HG02885 (cell line): ENCODE results near the gene TEKT4.
A peak's percentile ranks its signal among the peaks of the same experiment; 100 is the strongest.
"Not testable (repeated sequence)": the region's sequence is repeated elsewhere in the genome, so short reads cannot be mapped to it uniquely, and the experiment has no call there.

Source experiments
- ATAC-seq: cut with Tn5 transposase; IDR thresholded peaks from one replicate; pipeline ENCODE4 v1.9.1; 2021; ENCODE audit warnings: mild to moderate bottlenecking; ENCODE audit not compliant: unreplicated experiment, poor library complexity

The TEKT4 gene

GRCh38 chr2:94871226-94872087 is at the start of gene TEKT4:
TSS of gene TEKT4 (plus strand) at chr2:94871430. CDS start at chr2:94871580, 150 bp downstream.
- ATAC-seq: no peak

DNA sequence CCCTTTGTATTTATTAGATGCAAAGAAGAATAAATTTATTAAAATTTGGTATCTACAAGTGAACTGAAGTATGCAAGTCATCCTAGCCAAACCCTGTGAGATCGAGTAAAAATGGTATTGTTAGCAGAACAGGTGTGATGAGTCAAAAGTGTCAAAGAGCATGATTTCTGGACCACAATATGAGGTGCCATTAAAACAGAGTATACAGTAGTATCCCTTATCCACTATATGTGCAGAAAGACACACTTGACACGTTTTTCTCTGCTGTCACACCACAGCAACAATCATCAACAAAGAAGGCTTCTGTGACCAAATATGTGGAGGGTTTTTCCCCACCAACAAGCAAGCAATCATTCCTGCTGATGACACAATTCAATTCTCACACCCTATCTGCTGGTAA is 32.0 kb upstream of the TEKT4 start:
- ATAC-seq: not testable (repeated sequence)

GRCh38 chr2:94856856-94857255 is 14.4 kb upstream of the TEKT4 start:
- ATAC-seq: not testable (repeated sequence)

DNA sequence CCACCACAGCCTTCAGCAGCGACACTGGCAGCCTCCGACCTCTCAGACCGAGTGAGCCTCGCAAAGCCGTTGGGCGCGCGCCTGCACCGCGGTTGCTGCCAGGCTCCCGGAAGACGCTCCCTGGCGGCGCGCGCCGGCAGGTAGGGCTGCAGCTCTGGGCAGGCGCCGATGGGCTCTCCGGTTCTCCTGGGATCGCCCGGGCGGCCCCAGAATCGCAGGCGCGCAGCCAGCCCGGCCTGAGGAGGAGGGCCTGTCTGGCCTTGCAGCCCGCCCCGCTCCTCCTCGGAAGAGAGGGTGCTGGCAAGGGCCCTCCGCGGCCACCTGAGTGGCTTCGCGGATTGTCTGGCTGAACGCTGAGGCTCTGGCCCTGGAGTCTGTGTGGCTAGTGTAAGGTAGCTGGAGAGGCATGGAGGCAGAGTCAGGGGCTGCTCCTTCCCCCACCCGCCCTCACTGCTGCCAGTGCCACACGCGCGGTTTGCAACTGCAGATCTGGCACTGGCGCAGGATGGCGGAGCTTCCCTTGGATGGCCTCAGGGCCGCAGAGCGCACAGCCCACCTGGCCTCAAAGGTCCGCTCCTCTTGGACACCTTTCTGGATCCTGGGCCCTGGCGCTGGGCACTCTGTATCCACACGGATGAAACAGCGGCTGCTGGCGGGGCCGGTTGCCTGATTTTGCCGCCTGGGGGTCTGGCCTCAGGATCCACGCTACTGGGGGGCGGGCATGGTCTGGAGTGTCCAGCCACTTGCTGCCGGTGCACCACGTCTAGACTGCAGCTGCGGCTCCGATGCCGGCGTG is 13.7 kb upstream of the TEKT4 start:
- ATAC-seq: not testable (repeated sequence)

- ATAC-seq: not testable (repeated sequence)
These were observed 12.9 kb upstream of the TEKT4 start for GRCh38 chr2:94858163-94858888.

- ATAC-seq: no peak
These were observed 9.7 kb upstream of the TEKT4 start for GRCh38 chr2:94861308-94862152.

DNA sequence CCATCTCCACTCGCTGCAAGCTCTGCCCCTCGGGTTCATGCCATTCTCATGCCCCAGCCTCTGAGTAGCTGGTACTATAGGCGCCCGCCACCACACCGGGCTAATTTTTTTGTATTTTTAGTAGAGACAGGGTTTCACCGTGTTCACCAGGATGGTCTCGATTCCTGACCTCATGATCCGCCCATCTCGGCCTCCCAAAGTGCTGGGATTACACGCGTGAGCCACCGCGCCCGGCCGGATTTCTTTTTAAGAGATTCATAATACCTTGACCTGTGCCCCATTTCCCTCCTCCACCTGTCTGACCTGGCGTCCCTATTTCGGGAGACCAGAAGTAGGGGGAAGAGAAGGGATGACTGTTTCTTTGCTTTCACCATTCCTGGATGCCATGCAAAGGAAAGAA is 8.3 kb upstream of the TEKT4 start:
- not testable (repeated sequence) for ATAC-seq

GRCh38 chr2:94869131-94869530 is 2.1 kb upstream of the TEKT4 start:
- no peak for ATAC-seq

GRCh38 chr2:94869552-94870439 is 1.4 kb upstream of the TEKT4 start:
- no peak for ATAC-seq

DNA sequence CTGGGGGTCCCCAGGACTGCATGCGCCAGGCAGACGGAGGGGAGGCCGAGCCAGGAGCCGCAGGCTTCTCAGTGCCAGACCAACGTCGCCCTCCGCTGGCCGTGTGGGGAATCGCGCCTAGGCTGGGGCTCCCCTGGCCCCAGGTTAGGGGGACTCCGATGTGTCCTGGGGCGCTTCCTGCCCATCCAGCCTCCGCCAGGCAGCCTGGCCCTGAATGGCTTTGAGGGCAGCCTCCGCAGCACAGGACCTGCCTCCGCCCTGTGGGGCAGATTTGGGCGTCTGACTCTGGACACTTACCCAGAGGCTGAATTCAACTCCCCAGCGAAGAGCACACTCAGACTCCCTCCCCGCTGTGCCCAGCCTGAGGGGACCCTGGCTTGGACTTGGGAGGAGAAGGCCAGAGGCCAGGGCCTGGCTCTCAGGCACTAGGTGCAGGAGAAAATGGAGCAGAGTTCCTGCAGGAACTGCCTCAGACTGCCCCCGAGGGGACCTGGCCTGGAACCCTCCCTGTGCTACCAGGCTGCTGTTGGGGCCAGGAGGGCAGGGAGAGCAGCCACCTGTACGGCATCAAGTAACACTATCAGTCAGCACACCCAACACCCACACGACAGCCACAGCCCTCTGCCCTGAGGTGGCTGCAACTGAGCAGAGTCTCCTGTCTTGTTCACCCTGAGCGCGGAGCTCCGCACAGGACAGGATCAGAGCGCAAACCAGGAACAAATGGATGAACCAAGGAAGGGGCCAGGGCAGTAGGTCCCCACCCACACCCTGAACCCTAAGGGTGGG is 597 bp upstream of the TEKT4 start:
- no peak for ATAC-seq

- no peak for ATAC-seq
These were observed 923 bp downstream of the TEKT4 start for GRCh38 chr2:94872088-94872618.

DNA sequence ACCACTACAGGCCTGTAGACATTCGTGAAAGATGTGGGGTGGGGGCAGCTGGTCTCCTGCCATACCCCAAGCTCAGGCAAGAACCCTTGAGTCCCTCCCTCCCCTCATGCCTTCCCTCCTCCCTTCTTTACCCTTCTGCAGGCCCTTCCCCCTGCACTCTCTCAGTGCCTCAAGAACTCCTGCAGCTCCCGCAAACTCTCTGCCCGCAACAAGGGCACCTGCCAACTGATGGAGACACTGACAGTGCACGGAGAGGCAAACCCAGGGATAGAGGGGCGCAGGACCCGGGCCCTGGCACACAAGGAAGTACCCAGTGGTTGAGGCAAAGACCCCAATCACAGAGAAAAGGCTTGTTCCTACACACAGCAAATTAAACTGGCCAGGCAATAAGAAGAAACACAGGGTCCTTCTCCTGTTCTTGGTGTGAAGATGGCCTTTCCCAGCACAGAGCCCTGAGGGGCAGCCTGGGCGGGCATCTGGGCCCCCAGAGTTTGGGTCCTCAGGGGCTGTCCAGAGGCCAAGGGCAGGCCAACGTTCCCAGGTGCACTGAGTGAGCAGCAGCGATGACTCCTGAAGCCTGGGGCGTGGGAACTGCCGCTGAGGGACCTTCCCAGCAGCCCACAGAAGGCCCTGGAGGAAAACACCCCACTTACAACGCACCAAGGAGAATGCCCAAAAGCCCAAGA is 1.6 kb downstream of the TEKT4 start:
- no peak for ATAC-seq

GRCh38 chr2:94873362-94874276 is 2.4 kb downstream of the TEKT4 start:
- ATAC-seq: peak; percentile 19

DNA sequence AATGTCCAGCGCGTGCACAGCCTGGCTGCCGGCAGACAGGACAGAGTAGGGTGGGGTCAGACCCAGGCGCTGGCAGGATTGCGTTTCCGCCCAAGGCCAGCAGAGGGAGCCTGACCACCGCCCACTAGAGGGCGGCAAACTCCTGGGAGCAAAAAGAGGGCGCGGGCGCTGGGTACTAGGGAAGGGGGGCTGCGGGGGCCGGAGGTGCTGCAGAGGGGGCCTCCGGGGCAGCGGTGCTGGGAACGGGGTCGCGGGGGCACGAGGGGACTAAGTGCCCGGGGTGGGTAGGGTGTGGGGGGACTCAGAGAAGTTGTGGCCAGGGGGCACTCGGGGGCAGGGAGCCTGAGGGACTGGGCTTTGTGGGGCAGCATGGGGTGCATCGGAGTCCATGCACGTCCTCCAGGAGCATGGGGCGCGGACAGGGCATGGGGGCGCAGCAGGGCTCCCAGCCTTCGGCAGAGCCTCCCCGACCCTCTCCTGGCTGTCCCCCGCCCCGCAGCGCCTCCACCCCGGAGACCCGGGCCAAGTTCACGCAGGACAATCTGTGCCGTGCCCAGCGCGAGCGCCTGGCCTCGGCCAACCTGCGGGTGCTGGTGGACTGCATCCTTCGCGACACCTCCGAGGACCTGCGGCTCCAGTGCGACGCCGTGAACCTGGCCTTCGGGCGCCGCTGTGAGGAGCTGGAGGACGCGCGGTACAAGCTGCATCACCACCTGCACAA is 3.2 kb downstream of the TEKT4 start:
- ATAC-seq: peak; percentile 96

DNA sequence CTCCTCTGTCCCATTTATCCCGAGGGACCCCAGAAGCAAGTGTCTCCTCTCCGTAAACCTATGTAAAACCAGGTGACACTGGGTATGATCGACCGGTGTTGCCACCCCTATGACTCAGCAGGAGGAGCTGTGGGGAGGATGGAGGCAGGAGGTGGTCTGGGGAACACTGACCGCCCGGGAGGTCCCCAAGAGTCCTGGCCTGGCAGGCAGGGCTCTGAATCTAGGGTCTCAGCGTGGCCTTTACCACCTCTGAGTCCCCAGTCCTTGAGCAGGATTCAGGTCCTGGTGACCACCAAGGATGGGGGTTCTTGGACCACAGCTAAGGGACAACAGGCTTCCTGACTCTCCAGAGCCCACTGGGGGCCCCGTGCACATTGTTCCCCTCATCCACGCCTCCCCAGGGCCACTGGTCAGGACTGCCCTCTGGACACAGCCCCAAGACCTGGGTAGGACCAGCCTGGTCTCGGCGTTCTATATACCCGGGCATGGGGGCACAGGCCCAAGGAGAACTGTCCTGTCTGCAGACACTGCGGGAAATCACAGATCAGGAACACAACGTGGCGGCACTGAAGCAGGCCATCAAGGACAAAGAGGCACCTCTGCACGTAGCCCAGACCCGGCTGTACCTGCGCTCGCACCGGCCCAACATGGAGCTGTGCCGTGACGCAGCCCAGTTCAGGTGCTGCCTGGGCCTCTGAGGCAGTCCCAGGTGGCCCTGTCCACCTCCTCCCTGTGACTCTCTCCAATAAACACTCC is 4.0 kb downstream of the TEKT4 start:
- ATAC-seq: no peak
